Fibroblast of mammary gland (primary cell): ENCODE measurements around the gene SPANXD.
"Not testable (repeated sequence)": the region's sequence is repeated elsewhere in the genome, so short reads cannot be mapped to it uniquely, and the experiment has no call there.

ENCODE experiments used
- DNase-seq: peaks from one replicate; pipeline ENCODE4 v3.0.0-alpha.2; 2010; ENCODE audit warnings: low read depth
- H3K4me3 ChIP-seq: 2 replicates; pipeline ENCODE4 v1.5.1; 2011; ENCODE audit warnings: low read depth, mild to moderate bottlenecking, low read length, moderate library complexity; ENCODE audit not compliant: control insufficient read depth
- TF ChIP-seq, protein P1 (sequence below): conservative IDR thresholded peaks from 2 replicates; pipeline ENCODE4 v1.5.1; 2011; ENCODE audit warnings: low read depth, low read length, inconsistent platforms; ENCODE audit not compliant: control insufficient read depth, insufficient read depth

SPANXD gene

DNA sequence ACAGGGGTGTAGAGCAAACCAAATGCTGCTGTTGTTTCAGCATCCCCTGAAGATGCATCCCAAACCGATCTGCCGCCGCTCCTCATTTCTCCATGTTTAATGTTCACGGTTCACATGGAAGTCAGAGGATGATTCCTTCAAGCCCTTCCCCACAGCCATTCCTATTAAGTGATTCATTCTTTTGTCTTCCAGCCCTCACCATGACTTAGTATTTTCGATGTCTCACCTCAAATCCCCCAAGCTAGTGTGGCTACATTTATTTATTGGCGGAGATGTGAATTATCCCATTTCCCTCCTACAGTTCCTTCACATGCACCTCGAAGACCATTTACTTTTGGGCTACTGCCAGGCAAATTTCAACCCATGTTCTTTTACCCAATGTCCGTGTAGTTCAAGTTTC, at the start of gene SPANXD:
Gene SPANXD (minus strand): TSS at position 101 of the 400 bp plus-strand sequence. CDS start 334 bp downstream, outside the sequence.
- not testable (repeated sequence) for DNase-seq, H3K4me3 ChIP-seq

DNA sequence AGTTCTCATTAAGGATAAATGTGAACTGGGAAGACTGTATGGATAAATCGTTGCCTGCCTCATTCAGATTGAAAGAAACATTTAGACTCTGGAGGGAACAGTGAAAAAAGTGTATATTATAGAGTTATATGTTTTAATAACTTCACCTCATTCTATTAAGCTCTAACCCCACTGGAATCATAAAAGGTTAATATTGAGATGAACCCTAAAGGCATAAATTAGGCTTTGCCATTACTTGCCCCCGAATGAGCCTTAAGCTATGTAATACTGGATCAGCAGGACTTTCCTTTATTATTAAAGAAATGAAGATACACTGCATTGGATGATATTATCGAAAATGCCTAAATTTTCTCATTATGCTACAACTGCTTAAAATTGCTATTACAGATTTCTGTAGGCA, 44.1 kb upstream of the SPANXD start:
- no peak overlapping the region for H3K4me3 ChIP-seq
- DNase-seq: no peak
- TF ChIP-seq, protein P1, sequence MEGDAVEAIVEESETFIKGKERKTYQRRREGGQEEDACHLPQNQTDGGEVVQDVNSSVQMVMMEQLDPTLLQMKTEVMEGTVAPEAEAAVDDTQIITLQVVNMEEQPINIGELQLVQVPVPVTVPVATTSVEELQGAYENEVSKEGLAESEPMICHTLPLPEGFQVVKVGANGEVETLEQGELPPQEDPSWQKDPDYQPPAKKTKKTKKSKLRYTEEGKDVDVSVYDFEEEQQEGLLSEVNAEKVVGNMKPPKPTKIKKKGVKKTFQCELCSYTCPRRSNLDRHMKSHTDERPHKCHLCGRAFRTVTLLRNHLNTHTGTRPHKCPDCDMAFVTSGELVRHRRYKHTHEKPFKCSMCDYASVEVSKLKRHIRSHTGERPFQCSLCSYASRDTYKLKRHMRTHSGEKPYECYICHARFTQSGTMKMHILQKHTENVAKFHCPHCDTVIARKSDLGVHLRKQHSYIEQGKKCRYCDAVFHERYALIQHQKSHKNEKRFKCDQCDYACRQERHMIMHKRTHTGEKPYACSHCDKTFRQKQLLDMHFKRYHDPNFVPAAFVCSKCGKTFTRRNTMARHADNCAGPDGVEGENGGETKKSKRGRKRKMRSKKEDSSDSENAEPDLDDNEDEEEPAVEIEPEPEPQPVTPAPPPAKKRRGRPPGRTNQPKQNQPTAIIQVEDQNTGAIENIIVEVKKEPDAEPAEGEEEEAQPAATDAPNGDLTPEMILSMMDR: no peak

- no peak overlapping the region for H3K4me3 ChIP-seq
- TF ChIP-seq, protein P1: no peak
- DNase-seq: no peak
Measured at GRCh38 chrX:141736656-141737055, 38.1 kb upstream of the SPANXD start.

DNA sequence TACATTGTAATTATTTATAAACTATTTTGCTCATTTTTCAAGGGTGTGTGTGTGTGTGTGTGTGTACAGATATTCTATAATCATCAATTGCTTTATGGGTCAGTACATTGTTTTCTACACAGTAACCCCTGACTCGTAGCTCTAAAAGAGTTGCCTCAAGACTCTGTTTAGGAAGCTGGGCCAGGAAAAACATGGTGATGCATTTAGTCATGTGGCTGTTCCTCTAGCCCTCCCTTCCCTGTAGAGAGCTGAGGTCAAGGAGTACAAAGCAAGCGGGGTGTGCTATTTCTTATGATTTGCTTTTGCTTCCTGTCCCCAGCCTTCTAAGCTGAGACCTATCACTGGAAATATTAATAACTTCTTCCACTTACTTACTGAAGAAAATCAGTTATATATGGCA, 34.8 kb upstream of the SPANXD start:
- DNase-seq: peak; percentile 28
- H3K4me3 ChIP-seq: no peak overlapping the region
- TF ChIP-seq, protein P1: no peak

- no peak overlapping the region for H3K4me3 ChIP-seq
- DNase-seq: peak; percentile 3
- TF ChIP-seq, protein P1: no peak
Measured at GRCh38 chrX:141732031-141732430, 33.5 kb upstream of the SPANXD start.

DNA sequence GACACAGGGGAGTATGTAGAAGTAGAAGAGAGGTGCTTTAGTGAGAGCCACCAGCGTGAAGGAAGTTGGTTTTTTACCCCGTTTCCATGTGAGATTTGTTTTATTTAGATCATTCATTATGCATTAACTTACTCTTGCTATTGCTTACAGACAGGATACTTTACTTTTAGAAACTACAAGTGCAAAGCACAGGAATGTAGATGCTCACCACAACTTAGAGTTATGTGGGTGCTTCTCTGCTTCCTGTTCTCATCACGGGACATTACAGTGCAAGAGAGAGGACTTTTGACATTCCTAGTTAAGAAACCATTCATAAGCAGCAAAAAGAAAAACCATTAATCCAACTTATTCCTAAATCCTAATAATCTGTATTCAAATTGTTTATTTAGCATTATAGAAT, 25.6 kb upstream of the SPANXD start:
- no peak overlapping the region for H3K4me3 ChIP-seq
- TF ChIP-seq, protein P1: no peak
- no peak for DNase-seq

DNA sequence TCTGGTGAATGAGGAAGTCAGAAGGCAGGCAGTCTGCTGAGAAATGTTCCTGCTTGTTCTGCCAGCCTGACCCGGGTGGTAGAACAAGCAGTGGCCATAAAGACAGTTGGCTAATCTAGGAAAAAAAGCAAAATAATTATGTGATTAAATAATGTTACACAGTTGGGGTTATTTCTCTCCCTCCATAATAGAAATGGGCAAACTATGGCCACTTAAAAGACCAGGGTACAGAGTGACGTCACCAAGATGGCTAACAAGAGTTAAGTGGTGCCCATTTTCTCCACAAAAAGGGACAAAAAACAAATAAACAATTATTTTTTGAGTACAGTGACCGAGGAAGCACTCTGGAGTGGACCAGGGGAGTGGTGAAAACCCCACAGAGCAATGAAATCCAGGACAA, 16.1 kb upstream of the SPANXD start:
- TF ChIP-seq, protein P1: no peak
- H3K4me3 ChIP-seq: no peak overlapping the region
- DNase-seq: no peak
